ENCODE measurements around the gene PLEK.

GRCh38 chr2:68328901-68329300 is 36.2 kb upstream of the PLEK start:
- TF ChIP-seq, protein P1, sequence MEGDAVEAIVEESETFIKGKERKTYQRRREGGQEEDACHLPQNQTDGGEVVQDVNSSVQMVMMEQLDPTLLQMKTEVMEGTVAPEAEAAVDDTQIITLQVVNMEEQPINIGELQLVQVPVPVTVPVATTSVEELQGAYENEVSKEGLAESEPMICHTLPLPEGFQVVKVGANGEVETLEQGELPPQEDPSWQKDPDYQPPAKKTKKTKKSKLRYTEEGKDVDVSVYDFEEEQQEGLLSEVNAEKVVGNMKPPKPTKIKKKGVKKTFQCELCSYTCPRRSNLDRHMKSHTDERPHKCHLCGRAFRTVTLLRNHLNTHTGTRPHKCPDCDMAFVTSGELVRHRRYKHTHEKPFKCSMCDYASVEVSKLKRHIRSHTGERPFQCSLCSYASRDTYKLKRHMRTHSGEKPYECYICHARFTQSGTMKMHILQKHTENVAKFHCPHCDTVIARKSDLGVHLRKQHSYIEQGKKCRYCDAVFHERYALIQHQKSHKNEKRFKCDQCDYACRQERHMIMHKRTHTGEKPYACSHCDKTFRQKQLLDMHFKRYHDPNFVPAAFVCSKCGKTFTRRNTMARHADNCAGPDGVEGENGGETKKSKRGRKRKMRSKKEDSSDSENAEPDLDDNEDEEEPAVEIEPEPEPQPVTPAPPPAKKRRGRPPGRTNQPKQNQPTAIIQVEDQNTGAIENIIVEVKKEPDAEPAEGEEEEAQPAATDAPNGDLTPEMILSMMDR (IDR thresholded peaks at IDR 0.05), result no peak
- TF ChIP-seq POLR2AphosphoS5 (IDR thresholded peaks at IDR 0.05) (no peak), POLR2A (IDR thresholded peaks at IDR 0.05) (no peak), EP300 (IDR thresholded peaks at IDR 0.05) (no peak)
